ENCODE results near the gene IGF2BP3. TPM values are rescaled to one million over a fixed set of nuclear protein-coding genes. Genes with fewer than 3 reads are reported as not detected.
"Not testable (repeated sequence)": the region's sequence is repeated elsewhere in the genome, so short reads cannot be mapped to it uniquely, and the experiment has no call there.

Gene IGF2BP3
- total and polyA plus RNA-seq, 4 donors, result 0.08 to 1.6 (median 0.71) TPM; not detected in 1

GRCh38 chr7:23331132-23331531 lies 139.2 kb downstream of the IGF2BP3 start:
- intact Hi-C loops (cut with DNase I), result no loop called here
- no peak for ATAC-seq (ENCODE audit: low FRiP score)
- WGBS, 2 donors, result 85% methylated on average over 1 of the region's 1 CpG
- Histone ChIP-seq H3K4me1 (ENCODE audit: control insufficient read depth in 1 of 2, insufficient read depth in 2 of 2, low read length in 2 of 2) (peaks cover 0 to 3% of the 10 kb centered on the region in 2 donors), H3K36me3 (ENCODE audit: control insufficient read depth in 1 of 2, insufficient read depth in 2 of 2, low read length in 1 of 2) (no peaks in the 10 kb centered on the region), H3K27ac (ENCODE audit: low read depth in 1 of 2, low read length in 2 of 2) (no peak overlapping the region), H3K4me3 (ENCODE audit: low read length in 2 of 2) (no peak overlapping the region), H3K27me3 (ENCODE audit: control insufficient read depth in 1 of 2, insufficient read depth in 2 of 2, low read length in 1 of 2) (no peaks in the 10 kb centered on the region), H3K9me3 (ENCODE audit: control insufficient read depth, low read length) (no peaks in the 10 kb centered on the region)
- DNase-seq, result no peak

GRCh38 chr7:23315366-23315765 lies 154.9 kb downstream of the IGF2BP3 start:
- no peaks in the 10 kb centered on the region for H3K4me1 ChIP-seq (ENCODE audit: control insufficient read depth in 1 of 2, insufficient read depth in 2 of 2, low read length in 2 of 2)
- H3K4me3 ChIP-seq (ENCODE audit: low read length in 2 of 2), result no peak overlapping the region
- H3K9me3 ChIP-seq (ENCODE audit: control insufficient read depth, low read length), result no peaks in the 10 kb centered on the region
- H3K27me3 ChIP-seq (ENCODE audit: control insufficient read depth in 1 of 2, insufficient read depth in 2 of 2, low read length in 1 of 2), result no peaks in the 10 kb centered on the region
- no peak for ATAC-seq (ENCODE audit: low FRiP score)
- no peaks in the 10 kb centered on the region for H3K36me3 ChIP-seq (ENCODE audit: control insufficient read depth in 1 of 2, insufficient read depth in 2 of 2, low read length in 1 of 2)
- WGBS, 2 donors, result 71 to 80% methylated on average over 7 of the region's 7 CpGs
- no peak overlapping the region for H3K27ac ChIP-seq (ENCODE audit: low read depth in 1 of 2, low read length in 2 of 2)
- intact Hi-C loops (cut with DNase I), result no loop called here
- no peak for DNase-seq

GRCh38 chr7:23312141-23312540 lies 158.2 kb downstream of the IGF2BP3 start:
- H3K36me3 ChIP-seq (ENCODE audit: control insufficient read depth in 1 of 2, insufficient read depth in 2 of 2, low read length in 1 of 2); H3K27ac ChIP-seq (ENCODE audit: low read depth in 1 of 2, low read length in 2 of 2); ATAC-seq (ENCODE audit: low FRiP score); intact Hi-C loops (cut with DNase I); H3K9me3 ChIP-seq (ENCODE audit: control insufficient read depth, low read length); DNase-seq; H3K4me1 ChIP-seq (ENCODE audit: control insufficient read depth in 1 of 2, insufficient read depth in 2 of 2, low read length in 2 of 2); H3K27me3 ChIP-seq (ENCODE audit: control insufficient read depth in 1 of 2, insufficient read depth in 2 of 2, low read length in 1 of 2); H3K4me3 ChIP-seq (ENCODE audit: low read length in 2 of 2): not testable (repeated sequence)
- 70 to 71% methylated on average over 2 of the region's 2 CpGs for WGBS, 2 donors

GRCh38 chr7:23308754-23309153 lies 161.5 kb downstream of the IGF2BP3 start:
- ATAC-seq (ENCODE audit: low FRiP score) (no peak), DNase-seq (no peak)
- H3K9me3 ChIP-seq (ENCODE audit: control insufficient read depth, low read length), result no peaks in the 10 kb centered on the region
- intact Hi-C loops (cut with DNase I), result no loop called here
- peaks cover 2 to 8% of the 10 kb centered on the region in 2 donors for H3K36me3 ChIP-seq (ENCODE audit: control insufficient read depth in 1 of 2, insufficient read depth in 2 of 2, low read length in 1 of 2)
- no peaks in the 10 kb centered on the region for H3K27me3 ChIP-seq (ENCODE audit: control insufficient read depth in 1 of 2, insufficient read depth in 2 of 2, low read length in 1 of 2)
- H3K4me3 ChIP-seq (ENCODE audit: low read length in 2 of 2), result no peak overlapping the region
- no peaks in the 10 kb centered on the region for H3K4me1 ChIP-seq (ENCODE audit: control insufficient read depth in 1 of 2, insufficient read depth in 2 of 2, low read length in 2 of 2)
- 89% methylated on average over 6 of the region's 6 CpGs for WGBS, 2 donors
- no peak overlapping the region for H3K27ac ChIP-seq (ENCODE audit: low read depth in 1 of 2, low read length in 2 of 2)

- no peak for ATAC-seq (ENCODE audit: low FRiP score)
- Histone ChIP-seq H3K27ac (ENCODE audit: low read depth in 1 of 2, low read length in 2 of 2) (no peak overlapping the region), H3K4me3 (ENCODE audit: low read length in 2 of 2) (no peak overlapping the region), H3K36me3 (ENCODE audit: control insufficient read depth in 1 of 2, insufficient read depth in 2 of 2, low read length in 1 of 2) (peaks cover 2 to 8% of the 10 kb centered on the region in 2 donors), H3K27me3 (ENCODE audit: control insufficient read depth in 1 of 2, insufficient read depth in 2 of 2, low read length in 1 of 2) (no peaks in the 10 kb centered on the region), H3K9me3 (ENCODE audit: control insufficient read depth, low read length) (no peaks in the 10 kb centered on the region), H3K4me1 (ENCODE audit: control insufficient read depth in 1 of 2, insufficient read depth in 2 of 2, low read length in 2 of 2) (no peaks in the 10 kb centered on the region)
- 91 to 94% methylated on average over 2 of the region's 2 CpGs for WGBS, 2 donors
- intact Hi-C loops (cut with DNase I), result no loop called here
- no peak for DNase-seq
Observed at GRCh38 chr7:23306936-23307521, 163.3 kb downstream of the IGF2BP3 start.

- H3K27ac ChIP-seq (ENCODE audit: low read depth in 1 of 2, low read length in 2 of 2), result peak overlapping the region; percentile 15 to 50
- H3K4me3 ChIP-seq (ENCODE audit: low read length in 2 of 2), result peak overlapping the region; percentile 73 to 98
- no peaks in the 10 kb centered on the region for H3K27me3 ChIP-seq (ENCODE audit: control insufficient read depth in 1 of 2, insufficient read depth in 2 of 2, low read length in 1 of 2)
- intact Hi-C loops (cut with DNase I), result loop anchor here in 1 of 2 donors (5.0 kb wide), 1 partner anchor 232 kb away; the partner anchor contains the start of gene TRA2A
- peaks cover 0 to 2% of the 10 kb centered on the region in 2 donors for H3K4me1 ChIP-seq (ENCODE audit: control insufficient read depth in 1 of 2, insufficient read depth in 2 of 2, low read length in 2 of 2)
- WGBS, 2 donors, result 9 to 12% methylated on average over 12 of the region's 12 CpGs
- no peaks in the 10 kb centered on the region for H3K9me3 ChIP-seq (ENCODE audit: control insufficient read depth, low read length)
- DNase-seq, result no peak
- H3K36me3 ChIP-seq (ENCODE audit: control insufficient read depth in 1 of 2, insufficient read depth in 2 of 2, low read length in 1 of 2), result no peaks in the 10 kb centered on the region
- ATAC-seq (ENCODE audit: low FRiP score), result no peak
Observed at GRCh38 chr7:23299770-23300300, 170.5 kb downstream of the IGF2BP3 start.

- DNase-seq (peak; percentile 98 to 99), ATAC-seq (ENCODE audit: low FRiP score) (peak; percentile 100)
- H3K9me3 ChIP-seq (ENCODE audit: control insufficient read depth, low read length), result no peaks in the 10 kb centered on the region
- H3K36me3 ChIP-seq (ENCODE audit: control insufficient read depth in 1 of 2, insufficient read depth in 2 of 2, low read length in 1 of 2), result no peaks in the 10 kb centered on the region
- H3K27ac ChIP-seq (ENCODE audit: low read depth in 1 of 2, low read length in 2 of 2), result peak within 1 kb of the TSS; percentile 73 to 91
- H3K27me3 ChIP-seq (ENCODE audit: control insufficient read depth in 1 of 2, insufficient read depth in 2 of 2, low read length in 1 of 2), result no peaks in the 10 kb centered on the region
- peaks cover 0 to 2% of the 10 kb centered on the region in 2 donors for H3K4me1 ChIP-seq (ENCODE audit: control insufficient read depth in 1 of 2, insufficient read depth in 2 of 2, low read length in 2 of 2)
- peak within 1 kb of the TSS; percentile 73 to 98 for H3K4me3 ChIP-seq (ENCODE audit: low read length in 2 of 2)
- WGBS, 2 donors, result 1 to 3% methylated on average over 59 of the region's 59 CpGs
- intact Hi-C loops (cut with DNase I), result loop anchor here in 1 of 2 donors (5.0 kb wide), 1 partner anchor 233 kb away; the partner anchor contains the start of gene TRA2A
Observed at GRCh38 chr7:23298885-23299769, 171.2 kb downstream of the IGF2BP3 start, which contains the start of gene MALSU1. MALSU1 (plus strand) TSS chr7:23299339; CDS start chr7:23299353, 14 bp downstream.

- Histone ChIP-seq H3K4me1 (ENCODE audit: control insufficient read depth in 1 of 2, insufficient read depth in 2 of 2, low read length in 2 of 2) (peaks cover 0 to 2% of the 10 kb centered on the region in 2 donors), H3K9me3 (ENCODE audit: control insufficient read depth, low read length) (no peaks in the 10 kb centered on the region), H3K27ac (ENCODE audit: low read depth in 1 of 2, low read length in 2 of 2) (peak overlapping the region; percentile 73 to 91), H3K27me3 (ENCODE audit: control insufficient read depth in 1 of 2, insufficient read depth in 2 of 2, low read length in 1 of 2) (no peaks in the 10 kb centered on the region), H3K36me3 (ENCODE audit: control insufficient read depth in 1 of 2, insufficient read depth in 2 of 2, low read length in 1 of 2) (no peaks in the 10 kb centered on the region), H3K4me3 (ENCODE audit: low read length in 2 of 2) (peak overlapping the region in 1 of 2 donors; percentile 7)
- intact Hi-C loops (cut with DNase I), result loop anchor here in 1 of 2 donors (5.0 kb wide), 1 partner anchor 234 kb away; the partner anchor contains the start of gene TRA2A
- WGBS, 2 donors, result 12 to 25% methylated on average over 11 of the region's 11 CpGs
- DNase-seq (no peak), ATAC-seq (ENCODE audit: low FRiP score) (peak; percentile 17)
Observed at GRCh38 chr7:23298141-23298881, 172.0 kb downstream of the IGF2BP3 start.

Data from aorta (tissue), 5 donors.